Neural progenitor cell (in vitro differentiated cells): ENCODE data around the gene SDF4. TPM values are rescaled to one million over a fixed set of nuclear protein-coding genes. Genes with fewer than 3 reads are reported as not detected.

Experiments
- DNase-seq: peaks from one replicate; pipeline ENCODE4 v3.0.0-alpha.2; 2016; ENCODE audit warnings: low spot score
- H2AFZ ChIP-seq: fragments of 200-600 bp; sonication (generic); replicated peaks from 2 replicates; pipeline ENCODE4 v1.6.1; 2016; ENCODE audit warnings: antibody characterized with exemption
- H3F3A ChIP-seq: fragments of 200-600 bp; sonication (generic); 2 replicates; pipeline ENCODE4 v1.6.1; 2016; ENCODE audit warnings: antibody characterized with exemption, low read depth
- H3K27ac ChIP-seq: fragments of 200-600 bp; sonication (generic); 2 replicates; pipeline ENCODE4 v1.5.1; 2016; ENCODE audit warnings: mild to moderate bottlenecking
- H3K27me3 ChIP-seq: fragments of 200-600 bp; sonication (generic); 2 replicates; pipeline ENCODE4 v1.6.1; 2016; ENCODE audit warnings: mild to moderate bottlenecking, moderate library complexity
- H3K36me3 ChIP-seq: fragments of 200-600 bp; sonication (generic); 2 replicates; pipeline ENCODE4 v1.5.1; 2016
- H3K4me1 ChIP-seq: fragments of 200-600 bp; sonication (generic); 2 replicates; pipeline ENCODE4 v1.6.1; 2016; ENCODE audit warnings: mixed run types
- H3K4me2 ChIP-seq: fragments of 200-600 bp; sonication (generic); 2 replicates; pipeline ENCODE4 v1.6.1; 2016
- H3K4me3 ChIP-seq: fragments of 200-600 bp; sonication (generic); 2 replicates; pipeline ENCODE4 v1.5.1; 2016
- H3K79me2 ChIP-seq: fragments of 200-600 bp; sonication (generic); 2 replicates; pipeline ENCODE4 v1.6.1; 2016; ENCODE audit warnings: low read depth
- H3K9ac ChIP-seq: fragments of 200-600 bp; sonication (generic); 2 replicates; pipeline ENCODE4 v1.6.1; 2016
- H3K9me3 ChIP-seq: fragments of 200-600 bp; sonication (generic); 2 replicates; pipeline ENCODE4 v1.5.1; 2016; ENCODE audit warnings: low read depth
- H4K20me1 ChIP-seq: fragments of 200-600 bp; sonication (generic); 2 replicates; pipeline ENCODE4 v1.6.1; 2016; ENCODE audit warnings: low read depth
- H3K27ac Mint-ChIP-seq: 3 replicates; pipeline ENCODE4 v1.8.0; 2021; ENCODE audit warnings: mixed read lengths
- H3K27me3 Mint-ChIP-seq: 2 replicates; pipeline ENCODE4 v1.8.0; 2022; ENCODE audit warnings: low read depth, mild to moderate bottlenecking, inconsistent platforms, moderate library complexity, mixed read lengths; ENCODE audit not compliant: insufficient read depth
- H3K36me3 Mint-ChIP-seq: 3 replicates; pipeline ENCODE4 v1.8.0; 2021; ENCODE audit warnings: mixed read lengths
- H3K4me1 Mint-ChIP-seq: 3 replicates; pipeline ENCODE4 v1.8.0; 2021; ENCODE audit warnings: mixed read lengths
- H3K4me3 Mint-ChIP-seq: 3 replicates; pipeline ENCODE4 v1.8.0; 2021; ENCODE audit warnings: mild to moderate bottlenecking, moderate library complexity, mixed read lengths
- H3K9me3 Mint-ChIP-seq: 3 replicates; pipeline ENCODE4 v1.8.0; 2020; ENCODE audit warnings: mixed read lengths
- CTCF ChIP-seq: fragments of 200-600 bp; sonication (generic); IDR thresholded peaks from 2 replicates; pipeline ENCODE4 v1.5.1; 2017; ENCODE audit warnings: antibody characterized with exemption, mild to moderate bottlenecking
- EZH2 ChIP-seq: fragments of 200-600 bp; sonication (generic); IDR thresholded peaks from 2 replicates; pipeline ENCODE4 v1.6.1; 2017; ENCODE audit warnings: antibody characterized with exemption, mild to moderate bottlenecking, moderate library complexity
- EZH2phosphoT487 ChIP-seq: fragments of 200-600 bp; sonication (generic); IDR thresholded peaks from 2 replicates; pipeline ENCODE4 v1.6.1; 2017; ENCODE audit warnings: antibody characterized with exemption
- total RNA-seq: library from RNA; depleted of rRNA; stranded (reverse); fragments of >200 nt; gene quantifications from 2 replicates; pipeline ENCODE4 v1.2.3, GENCODE V29; 2015; ENCODE audit warnings: low replicate concordance

SDF4 gene
- total RNA-seq, 1 donor from 2014 or later, result 16.6 TPM

GRCh38 chr1:1262758-1263157 lies 31.0 kb upstream of the SDF4 start:
- no peaks in the 10 kb centered on the region for H3K9me3 Mint-ChIP-seq
- Histone ChIP-seq H3K9ac (no peak overlapping the region), H3K79me2 (peaks cover 6% of the 10 kb centered on the region), H4K20me1 (peaks cover 82% of the 10 kb centered on the region), H3F3A (no peaks in the 10 kb centered on the region), H2AFZ (no peak overlapping the region), H3K27me3 (no peaks in the 10 kb centered on the region), H3K27ac (no peak overlapping the region), H3K36me3 (no peaks in the 10 kb centered on the region), H3K4me2 (no peak overlapping the region), H3K9me3 (no peaks in the 10 kb centered on the region), H3K4me3 (no peak overlapping the region), H3K4me1 (no peaks in the 10 kb centered on the region)
- H3K36me3 Mint-ChIP-seq, result peaks cover 32% of the 10 kb centered on the region
- H3K27me3 Mint-ChIP-seq, result peaks cover 3% of the 10 kb centered on the region
- H3K27ac Mint-ChIP-seq, result no peak overlapping the region
- H3K4me1 Mint-ChIP-seq, result peaks cover 3% of the 10 kb centered on the region
- TF ChIP-seq CTCF, result no peak
- no peak for TF ChIP-seq EZH2phosphoT487
- TF ChIP-seq EZH2, result no peak
- no peak for DNase-seq
- H3K4me3 Mint-ChIP-seq, result no peak overlapping the region

DNA sequence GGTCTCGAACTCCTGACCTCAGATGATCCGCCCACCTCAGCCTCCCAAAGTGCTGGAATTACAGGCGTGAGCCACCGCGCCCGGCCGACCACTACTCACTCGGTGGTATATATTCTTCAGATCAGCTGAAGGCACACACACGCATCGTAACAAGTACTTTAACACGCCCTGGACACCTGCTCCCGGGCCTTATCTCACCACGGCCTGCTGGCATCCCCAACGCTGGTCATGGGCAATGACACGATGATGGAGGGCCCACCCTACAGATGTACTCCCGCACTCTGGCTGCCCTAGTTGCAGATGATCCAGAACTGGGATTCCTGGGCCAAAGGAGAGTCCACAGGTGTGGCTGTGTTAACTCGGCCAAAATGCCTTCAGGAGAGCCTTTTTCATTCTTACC lies 30.3 kb upstream of the SDF4 start:
- H3K9me3 ChIP-seq, result no peaks in the 10 kb centered on the region
- H3K9me3 Mint-ChIP-seq, result no peaks in the 10 kb centered on the region
- H3K4me2 ChIP-seq, result no peak overlapping the region
- H3K36me3 Mint-ChIP-seq, result peaks cover 31% of the 10 kb centered on the region
- H3F3A ChIP-seq, result no peaks in the 10 kb centered on the region
- H3K27me3 ChIP-seq, result no peaks in the 10 kb centered on the region
- DNase-seq, result no peak
- H4K20me1 ChIP-seq, result peaks cover 79% of the 10 kb centered on the region
- no peaks in the 10 kb centered on the region for H3K4me1 ChIP-seq
- H3K4me3 ChIP-seq, result no peak overlapping the region
- H3K4me3 Mint-ChIP-seq, result no peak overlapping the region
- peaks cover 3% of the 10 kb centered on the region for H3K27me3 Mint-ChIP-seq
- TF ChIP-seq EZH2 (no peak), CTCF (no peak), EZH2phosphoT487 (no peak)
- no peaks in the 10 kb centered on the region for H3K36me3 ChIP-seq
- no peak overlapping the region for H3K27ac ChIP-seq
- H3K9ac ChIP-seq, result no peak overlapping the region
- no peak overlapping the region for H2AFZ ChIP-seq
- H3K79me2 ChIP-seq, result no peaks in the 10 kb centered on the region
- H3K4me1 Mint-ChIP-seq, result peaks cover 3% of the 10 kb centered on the region
- H3K27ac Mint-ChIP-seq, result no peak overlapping the region

DNA sequence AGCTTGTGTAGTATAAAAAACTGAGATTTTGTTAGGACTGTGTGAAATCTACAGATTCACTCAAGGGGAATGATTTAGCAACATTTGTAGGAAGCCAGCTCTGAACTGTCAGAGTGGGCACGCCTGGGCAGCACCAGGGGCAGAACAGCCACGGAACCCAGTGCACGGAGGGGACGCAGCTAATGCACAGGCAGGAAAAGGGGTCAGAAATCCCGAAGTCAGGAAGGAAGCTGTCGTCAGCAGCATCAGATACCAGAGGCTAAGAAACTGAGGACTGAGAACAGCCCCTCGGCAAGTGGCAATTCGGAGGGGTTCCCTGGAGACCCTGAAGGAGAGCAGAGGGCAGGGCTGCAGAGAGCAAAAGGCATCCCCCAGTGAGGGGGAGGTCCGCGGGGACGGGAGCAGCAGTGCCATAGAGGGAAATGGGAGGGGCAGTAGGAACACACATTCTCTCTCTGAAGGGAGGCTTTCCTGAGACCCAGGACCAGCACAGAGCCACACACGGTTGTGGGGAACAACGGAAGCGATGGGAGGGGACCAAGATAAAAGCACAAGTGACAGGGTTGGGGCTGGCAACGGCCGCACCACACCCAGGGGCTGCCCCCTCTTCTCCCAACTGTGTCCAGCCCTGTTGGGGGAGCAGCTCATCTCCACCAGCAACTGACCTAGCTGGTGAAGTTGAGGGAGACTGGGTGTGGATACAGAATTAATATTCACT lies 29.2 kb upstream of the SDF4 start:
- no peak for DNase-seq
- no peak overlapping the region for H3K27ac ChIP-seq
- H3K4me3 Mint-ChIP-seq, result no peak overlapping the region
- H3K79me2 ChIP-seq, result no peaks in the 10 kb centered on the region
- H3K4me3 ChIP-seq, result no peak overlapping the region
- no peaks in the 10 kb centered on the region for H3K36me3 ChIP-seq
- peaks cover 3% of the 10 kb centered on the region for H3K27me3 Mint-ChIP-seq
- no peak overlapping the region for H3K27ac Mint-ChIP-seq
- peaks cover 3% of the 10 kb centered on the region for H3K4me1 Mint-ChIP-seq
- H3K4me1 ChIP-seq, result no peaks in the 10 kb centered on the region
- H4K20me1 ChIP-seq, result peaks cover 70% of the 10 kb centered on the region
- H3F3A ChIP-seq, result no peaks in the 10 kb centered on the region
- no peaks in the 10 kb centered on the region for H3K9me3 Mint-ChIP-seq
- no peak overlapping the region for H3K9ac ChIP-seq
- H3K4me2 ChIP-seq, result no peak overlapping the region
- H2AFZ ChIP-seq, result no peak overlapping the region
- no peaks in the 10 kb centered on the region for H3K9me3 ChIP-seq
- H3K36me3 Mint-ChIP-seq, result peaks cover 31% of the 10 kb centered on the region
- no peaks in the 10 kb centered on the region for H3K27me3 ChIP-seq
- no peak for TF ChIP-seq CTCF
